Measurements from ENCODE around the gene SHROOM3. TPM values are rescaled to one million over a fixed set of nuclear protein-coding genes. Genes with fewer than 3 reads are reported as not detected.

Gene SHROOM3
- total RNA-seq, 3 donors from 2014 or later, result 105 to 263 (median 158) TPM

DNA sequence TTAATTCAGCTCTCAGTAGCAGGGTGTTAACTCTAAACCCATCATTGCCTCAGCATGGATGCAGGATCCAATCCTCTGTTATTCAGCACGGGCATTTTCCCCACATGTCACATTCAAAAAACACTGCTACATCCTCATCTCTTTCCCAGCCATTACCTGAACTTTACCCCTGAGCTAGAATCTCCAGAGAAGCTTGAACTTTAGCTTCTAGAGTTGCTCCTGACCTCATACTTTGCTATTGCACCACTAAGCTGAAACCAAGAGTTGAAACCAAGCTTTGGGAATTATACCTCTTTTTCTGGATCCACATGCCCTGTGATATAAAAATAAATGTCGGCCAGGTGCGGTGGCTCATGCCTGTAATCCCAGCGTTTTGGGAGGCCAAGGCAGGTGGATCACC is 90.7 kb downstream of the SHROOM3 start:
- no peaks in the 10 kb centered on the region for H3K36me3 ChIP-seq (ENCODE audit: low read depth)
- ATAC-seq (peak; percentile 48), DNase-seq (no peak)

DNA sequence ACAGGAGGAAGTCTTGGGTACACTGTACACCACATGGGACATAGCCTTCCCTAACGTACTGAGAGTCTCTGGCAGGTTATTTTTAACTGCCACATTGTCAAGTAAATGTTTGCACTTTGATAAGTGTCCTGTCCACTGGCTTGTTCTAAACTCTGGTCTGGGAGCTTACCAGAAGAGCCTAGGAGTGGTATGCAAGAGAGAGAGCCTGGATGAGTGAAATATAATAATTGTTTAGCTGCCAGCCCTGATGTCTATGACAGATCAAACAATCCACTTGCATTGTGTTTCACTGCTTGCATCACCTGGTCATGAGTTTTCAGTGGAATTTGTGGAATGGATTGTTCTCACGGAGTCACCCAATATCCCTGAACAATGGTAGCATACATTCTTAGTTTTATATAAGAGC is 91.6 kb downstream of the SHROOM3 start:
- Histone ChIP-seq H3K9me3 (peaks cover 2% of the 10 kb centered on the region), H3K36me3 (ENCODE audit: low read depth) (no peaks in the 10 kb centered on the region), H3K4me1 (ENCODE audit: low read depth) (peaks cover 14% of the 10 kb centered on the region), H3K4me3 (no peak overlapping the region)
- TF ChIP-seq, protein P1, sequence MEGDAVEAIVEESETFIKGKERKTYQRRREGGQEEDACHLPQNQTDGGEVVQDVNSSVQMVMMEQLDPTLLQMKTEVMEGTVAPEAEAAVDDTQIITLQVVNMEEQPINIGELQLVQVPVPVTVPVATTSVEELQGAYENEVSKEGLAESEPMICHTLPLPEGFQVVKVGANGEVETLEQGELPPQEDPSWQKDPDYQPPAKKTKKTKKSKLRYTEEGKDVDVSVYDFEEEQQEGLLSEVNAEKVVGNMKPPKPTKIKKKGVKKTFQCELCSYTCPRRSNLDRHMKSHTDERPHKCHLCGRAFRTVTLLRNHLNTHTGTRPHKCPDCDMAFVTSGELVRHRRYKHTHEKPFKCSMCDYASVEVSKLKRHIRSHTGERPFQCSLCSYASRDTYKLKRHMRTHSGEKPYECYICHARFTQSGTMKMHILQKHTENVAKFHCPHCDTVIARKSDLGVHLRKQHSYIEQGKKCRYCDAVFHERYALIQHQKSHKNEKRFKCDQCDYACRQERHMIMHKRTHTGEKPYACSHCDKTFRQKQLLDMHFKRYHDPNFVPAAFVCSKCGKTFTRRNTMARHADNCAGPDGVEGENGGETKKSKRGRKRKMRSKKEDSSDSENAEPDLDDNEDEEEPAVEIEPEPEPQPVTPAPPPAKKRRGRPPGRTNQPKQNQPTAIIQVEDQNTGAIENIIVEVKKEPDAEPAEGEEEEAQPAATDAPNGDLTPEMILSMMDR (IDR thresholded peaks at IDR 0.05), result no peak
- intact Hi-C loops (cut with DNase I, micrococcal nuclease), result no loop called here
- ATAC-seq, result peak; percentile 96
- peak in 1 of 3 donors; percentile 59 for DNase-seq

More for the DNA sequence above, 90.7 kb downstream of the SHROOM3 start:
- TF ChIP-seq, protein P1 (IDR thresholded peaks at IDR 0.05), result no peak
- H3K9me3 ChIP-seq, result peaks cover 2% of the 10 kb centered on the region
- H3K4me1 ChIP-seq (ENCODE audit: low read depth), result peaks cover 14% of the 10 kb centered on the region
- H3K4me3 ChIP-seq, result no peak overlapping the region
- intact Hi-C loops (cut with DNase I, micrococcal nuclease), result no loop called here

DNA sequence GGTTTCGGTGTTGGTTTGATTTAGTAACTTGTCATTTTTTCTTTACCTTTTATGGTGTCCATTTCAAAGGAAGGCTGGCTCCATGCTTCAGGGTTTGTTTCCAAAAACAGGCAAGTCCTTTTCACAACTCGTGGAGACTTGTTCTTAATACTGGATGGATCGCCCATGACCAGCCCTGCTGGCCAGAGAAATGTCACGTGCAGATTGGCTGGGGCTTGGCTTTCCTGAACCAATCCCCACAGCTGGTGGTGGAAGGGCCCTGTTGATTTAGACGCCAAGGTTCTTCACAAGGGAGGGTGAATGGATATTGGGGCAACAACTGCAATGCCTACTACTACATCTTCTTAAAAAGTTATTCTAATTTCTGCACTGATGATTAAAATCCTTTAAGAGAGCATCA is 92.6 kb downstream of the SHROOM3 start:
- H3K4me1 ChIP-seq (ENCODE audit: low read depth), result peaks cover 14% of the 10 kb centered on the region
- H3K36me3 ChIP-seq (ENCODE audit: low read depth), result no peaks in the 10 kb centered on the region
- intact Hi-C loops (cut with DNase I, micrococcal nuclease), result no loop called here
- ATAC-seq, result no peak
- no peaks in the 10 kb centered on the region for H3K9me3 ChIP-seq
- H3K4me3 ChIP-seq, result no peak overlapping the region
- TF ChIP-seq, protein P1 (IDR thresholded peaks at IDR 0.05), result no peak
- no peak for DNase-seq

DNA sequence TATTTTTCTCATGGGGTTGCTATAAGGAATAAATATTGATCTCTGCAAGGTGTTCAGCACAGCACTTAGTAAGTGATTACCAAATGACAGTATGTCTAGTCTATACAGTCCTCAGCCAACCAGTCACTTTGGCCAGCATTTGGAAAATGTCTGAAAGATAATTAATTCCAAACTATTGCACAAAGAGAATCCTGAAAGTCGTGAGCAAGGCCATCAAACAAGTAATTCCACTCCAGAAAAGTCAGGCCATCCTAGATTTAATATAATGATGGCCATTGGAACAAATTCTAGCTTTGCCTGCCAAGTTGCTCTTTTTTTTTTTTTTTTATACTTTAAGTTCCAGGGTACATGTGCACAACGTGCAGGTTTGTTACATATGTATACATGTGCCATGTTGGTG is 96.6 kb downstream of the SHROOM3 start:
- Histone ChIP-seq H3K4me1 (ENCODE audit: low read depth) (peaks cover 5% of the 10 kb centered on the region), H3K36me3 (ENCODE audit: low read depth) (no peaks in the 10 kb centered on the region), H3K4me3 (no peak overlapping the region), H3K9me3 (no peaks in the 10 kb centered on the region)
- intact Hi-C loops (cut with DNase I, micrococcal nuclease), result no loop called here
- ATAC-seq (no peak), DNase-seq (no peak)
- TF ChIP-seq, protein P1 (IDR thresholded peaks at IDR 0.05), result no peak

DNA sequence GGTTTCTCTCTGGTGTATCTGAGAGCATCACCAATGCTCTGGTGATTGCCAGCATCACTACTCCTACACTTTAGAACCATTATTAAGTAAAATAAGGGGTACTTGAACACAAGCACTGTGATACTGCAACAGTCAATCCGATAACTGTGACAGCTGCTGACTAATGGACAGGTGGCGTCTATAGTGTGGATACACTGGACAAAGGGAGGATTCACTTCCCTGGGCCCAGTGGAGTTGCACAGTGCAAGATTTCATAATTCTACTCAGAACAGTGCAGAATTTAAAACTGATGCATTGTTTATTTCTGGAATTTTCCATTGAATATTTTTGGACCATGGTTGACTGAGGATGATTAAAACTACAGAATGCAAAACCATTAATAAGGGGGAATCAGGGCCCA is 97.8 kb downstream of the SHROOM3 start:
- intact Hi-C loops (cut with DNase I, micrococcal nuclease), result no loop called here
- TF ChIP-seq, protein P1 (IDR thresholded peaks at IDR 0.05), result no peak
- Histone ChIP-seq H3K4me3 (no peak overlapping the region), H3K4me1 (ENCODE audit: low read depth) (no peaks in the 10 kb centered on the region), H3K36me3 (ENCODE audit: low read depth) (no peaks in the 10 kb centered on the region), H3K9me3 (no peaks in the 10 kb centered on the region)
- ATAC-seq (no peak), DNase-seq (no peak)

DNA sequence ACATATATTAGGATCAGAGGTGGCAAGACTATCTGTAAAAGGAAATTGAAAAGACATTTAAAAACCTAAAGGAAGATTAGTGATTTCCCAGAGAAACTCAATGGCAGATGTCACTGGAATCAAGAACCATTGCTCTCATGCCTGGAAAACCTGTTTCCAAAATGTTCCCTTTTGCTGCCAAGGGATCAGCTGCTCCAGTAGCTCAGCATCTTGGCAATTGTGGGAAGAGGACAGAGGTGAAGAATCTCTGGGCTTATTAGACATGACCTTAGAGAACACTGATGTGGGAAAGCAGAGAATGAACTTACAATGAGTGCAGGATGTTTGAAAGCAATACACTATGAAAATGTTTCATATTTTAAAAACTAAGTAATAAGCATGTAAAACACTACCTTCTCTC is 98.3 kb downstream of the SHROOM3 start:
- Histone ChIP-seq H3K9me3 (no peaks in the 10 kb centered on the region), H3K4me3 (no peak overlapping the region), H3K36me3 (ENCODE audit: low read depth) (no peaks in the 10 kb centered on the region), H3K4me1 (ENCODE audit: low read depth) (no peaks in the 10 kb centered on the region)
- TF ChIP-seq, protein P1 (IDR thresholded peaks at IDR 0.05), result no peak
- intact Hi-C loops (cut with DNase I, micrococcal nuclease), result no loop called here
- DNase-seq (no peak), ATAC-seq (no peak)

Measured in mucosa of descending colon (tissue), 3 donors.